GM12865 (cell line): Measurements from ENCODE around the gene LBX2.

Experiments
- DNase-seq: peaks from one replicate; pipeline ENCODE4 v3.0.0; 2010; ENCODE audit warnings: low read depth
- H3K4me3 ChIP-seq: 2 replicates; pipeline ENCODE4 v1.5.1; 2011; ENCODE audit warnings: mild to moderate bottlenecking, low read depth, low read length, control low read depth
- CTCF ChIP-seq: IDR thresholded peaks from 2 replicates; pipeline ENCODE4 v1.5.1; 2011; ENCODE audit warnings: low read length, control low read depth, low read depth, inconsistent platforms; ENCODE audit not compliant: insufficient read depth; ENCODE audit errors: missing control alignments

LBX2 gene

DNA sequence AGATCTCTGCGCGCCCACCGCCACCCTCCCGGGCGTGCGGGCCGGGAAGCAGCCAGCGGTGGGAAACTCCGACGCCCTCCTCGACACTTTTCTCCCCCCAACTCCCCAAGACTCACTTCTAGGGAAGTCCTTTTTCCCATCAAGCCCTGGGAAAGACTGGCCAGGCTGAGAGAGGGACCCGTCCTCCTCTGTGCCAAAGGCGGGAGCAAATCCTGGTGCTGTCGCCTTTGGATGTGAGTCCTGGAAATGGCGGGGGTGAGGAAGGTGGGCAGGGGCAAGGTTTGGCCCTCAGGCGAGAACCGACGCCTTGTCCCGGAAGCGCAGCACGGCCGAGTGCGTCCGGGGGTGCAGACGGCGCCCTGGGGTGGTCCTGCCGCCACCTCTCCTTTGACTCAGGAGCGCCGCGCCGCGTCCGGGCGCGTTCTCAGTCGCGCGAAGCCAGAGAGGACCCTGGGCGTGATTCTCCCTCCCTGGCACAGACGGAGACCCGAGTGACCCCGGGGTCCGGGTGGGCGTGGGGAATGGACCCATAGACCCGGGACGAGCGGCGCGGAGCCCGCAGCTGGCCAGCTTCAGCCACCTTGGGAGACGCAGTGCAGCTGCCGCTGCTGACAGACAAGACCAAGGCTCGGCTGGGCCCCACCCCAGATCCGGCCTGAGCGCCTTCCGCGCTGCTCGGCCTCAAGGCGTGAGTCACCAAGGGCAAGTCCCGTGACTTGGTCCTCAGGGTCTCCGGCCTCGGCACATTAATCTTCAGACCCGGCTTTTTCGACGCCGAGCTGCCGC is 3.5 kb upstream of the LBX2 start:
- DNase-seq, result peak; percentile 87
- peak; percentile 38 for TF ChIP-seq CTCF
- H3K4me3 ChIP-seq, result peak overlapping the region; percentile 72

- peak overlapping the region; percentile 72 for H3K4me3 ChIP-seq
- TF ChIP-seq CTCF, result no peak
- no peak for DNase-seq
These were observed 2.8 kb upstream of the LBX2 start for GRCh38 chr2:74502147-74502719.

- DNase-seq, result no peak
- TF ChIP-seq CTCF, result no peak
- no peak overlapping the region for H3K4me3 ChIP-seq
These were observed 2.1 kb upstream of the LBX2 start for GRCh38 chr2:74501335-74502071.

GRCh38 chr2:74500578-74500946 is 1.2 kb upstream of the LBX2 start:
- no peak for TF ChIP-seq CTCF
- DNase-seq, result no peak
- H3K4me3 ChIP-seq, result no peak overlapping the region

DNA sequence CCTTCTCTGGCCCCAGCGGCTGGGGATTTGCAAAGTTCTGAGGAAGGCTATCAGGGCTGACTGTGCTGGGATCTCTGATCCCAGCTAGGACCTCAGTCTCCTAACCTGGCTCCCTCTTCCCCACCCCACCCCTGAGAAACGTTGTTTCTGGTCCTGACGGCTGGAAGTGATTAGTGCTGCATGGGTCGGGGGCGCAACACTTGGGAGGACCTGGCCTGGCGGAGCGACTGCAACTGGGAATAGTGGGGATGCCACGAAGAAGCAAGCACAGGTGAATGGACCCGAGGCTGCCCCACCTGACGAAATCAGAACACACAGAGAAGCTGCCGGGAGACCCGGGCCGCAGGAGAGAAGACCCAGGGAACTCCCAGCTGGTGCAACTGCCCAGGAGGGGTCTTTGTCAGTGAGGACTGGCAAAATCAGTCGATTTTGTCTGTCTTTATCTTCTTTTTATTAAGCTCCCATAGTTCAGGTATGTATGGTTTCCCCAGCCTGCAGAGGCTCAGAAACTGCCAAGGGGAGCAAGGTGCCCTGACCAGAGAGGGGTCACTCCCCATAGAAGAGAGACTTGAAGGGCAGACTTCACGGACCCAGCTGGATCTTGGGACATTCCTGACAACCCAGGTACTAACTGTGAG is 656 bp upstream of the LBX2 start:
- no peak for TF ChIP-seq CTCF
- no peak for DNase-seq
- H3K4me3 ChIP-seq, result no peak overlapping the region

- H3K4me3 ChIP-seq, result peak overlapping the region; percentile 43
- DNase-seq, result peak; percentile 46
- TF ChIP-seq CTCF, result no peak
These were observed 720 bp downstream of the LBX2 start for GRCh38 chr2:74498500-74499266.
